H1 (cell line): ENCODE data around the gene ALK. TPM values are rescaled to one million over a fixed set of nuclear protein-coding genes. Genes with fewer than 3 reads are reported as not detected.

Experiments
- E2F6 ChIP-seq: IDR thresholded peaks from 2 replicates; pipeline ENCODE4 v1.6.1; 2012; ENCODE audit warnings: inconsistent platforms
- polyA plus RNA-seq, 7 experiments: library from polyadenylated mRNA; depleted of rRNA in 3 of 7; stranded (reverse) in 5 of 7; unstranded in 2 of 7; fragments of >200 nt in 5 of 7; fragments of 200-250 nt in 2 of 7; gene quantifications; 1 replicate in 5 of 7; 2 replicates in 1 of 7; 4 replicates in 1 of 7; pipeline versions ENCODE4 v1.2.1 to v1.2.3, GENCODE V29; 2011 to 2013; ENCODE audit warnings: missing spikeins in 2 of 7, mixed read lengths in 2 of 7
- total RNA-seq: library from RNA; stranded (reverse); fragmentation: NEBNext Ultra II Directional; extraction: Animal tissue kit (Norgen Biotek cat#: 25700); gene quantifications from 2 replicates; pipeline ENCODE4 v1.2.1, GENCODE V29; 2021

Gene ALK
- total and polyA plus RNA-seq, 2 of the 8 experiments (the other 6 are each of a cell fraction or from before 2014, with no cell fraction given), result 0.02 to 0.09 TPM

GRCh38 chr2:29760008-29760407, 161.4 kb downstream of the ALK start (continued):
- TF ChIP-seq E2F6, result no peak
